Measurements from ENCODE around the gene TMSB10.
"Not testable (repeated sequence)": the region's sequence is repeated elsewhere in the genome, so short reads cannot be mapped to it uniquely, and the experiment has no call there.

The TMSB10 gene

DNA sequence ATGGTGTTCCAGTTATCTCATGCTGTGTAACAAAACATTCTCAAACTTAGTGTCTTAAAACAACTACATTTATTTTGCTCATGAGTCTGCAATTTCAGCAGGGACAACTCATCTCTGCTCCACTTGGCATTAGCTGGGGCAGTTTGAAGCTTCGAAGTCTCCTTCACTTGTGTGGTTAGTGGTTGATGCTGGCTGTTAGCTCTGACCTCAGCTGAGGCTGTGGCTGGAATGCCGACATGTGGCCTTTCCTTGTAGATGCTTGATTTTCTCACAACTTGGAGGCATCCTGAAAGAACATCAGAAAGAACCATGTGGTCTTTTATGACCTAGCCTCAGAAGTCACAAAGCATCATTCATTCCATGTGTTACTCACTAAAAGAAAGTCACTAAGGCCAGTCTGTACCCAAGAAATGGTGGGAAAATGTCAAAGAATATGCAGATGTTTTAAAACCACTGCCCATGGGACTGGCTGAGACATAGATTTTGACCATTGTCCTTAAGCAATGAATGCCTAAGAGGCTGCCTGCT lies 3.8 kb upstream of the TMSB10 start:
- in situ Hi-C loops (cut with MboI; ENCODE audit: low sequenced_read_pairs) = no loop called here

DNA sequence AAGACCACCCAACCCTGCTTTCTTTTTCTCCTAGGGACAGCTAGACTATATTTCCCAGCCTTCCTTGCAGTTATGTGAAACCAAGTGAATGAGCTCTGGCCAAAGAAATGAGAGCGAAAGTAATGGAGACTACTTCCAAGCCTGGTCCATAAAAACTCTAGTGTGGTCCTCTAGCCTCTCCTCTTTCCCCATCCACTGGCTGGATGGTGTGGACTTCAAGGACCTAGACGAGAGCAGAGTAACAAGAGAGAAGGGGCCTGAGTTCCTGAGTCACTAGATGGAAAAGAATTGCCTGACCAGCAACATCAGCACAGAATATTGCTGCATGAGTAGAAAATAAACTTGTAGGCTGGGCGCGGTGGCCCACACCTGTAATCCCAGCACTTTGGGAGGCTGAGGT lies 2.9 kb upstream of the TMSB10 start:
- in situ Hi-C loops (cut with MboI; ENCODE audit: low sequenced_read_pairs) = no loop called here

DNA sequence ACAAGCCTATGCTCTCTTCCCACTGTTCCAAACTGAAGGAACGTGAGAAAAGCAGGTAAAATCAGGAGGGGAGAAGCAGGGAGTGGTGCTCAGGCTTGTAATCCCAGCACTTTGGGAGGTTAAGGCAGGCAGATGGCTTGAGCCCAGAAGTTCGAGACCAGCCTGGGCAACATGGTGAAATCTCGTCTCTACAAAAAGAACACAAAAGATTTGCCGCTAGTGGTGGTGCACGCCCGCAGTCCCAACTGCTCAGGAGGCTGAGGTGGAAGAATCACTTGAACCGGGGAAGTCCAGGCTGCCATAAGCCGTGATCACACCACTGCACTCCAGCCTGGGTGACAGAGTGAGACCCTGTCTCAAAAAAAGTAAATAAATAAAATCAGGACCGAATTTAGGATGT lies 1.3 kb upstream of the TMSB10 start:
- in situ Hi-C loops (cut with MboI; ENCODE audit: low sequenced_read_pairs) = no loop called here

DNA sequence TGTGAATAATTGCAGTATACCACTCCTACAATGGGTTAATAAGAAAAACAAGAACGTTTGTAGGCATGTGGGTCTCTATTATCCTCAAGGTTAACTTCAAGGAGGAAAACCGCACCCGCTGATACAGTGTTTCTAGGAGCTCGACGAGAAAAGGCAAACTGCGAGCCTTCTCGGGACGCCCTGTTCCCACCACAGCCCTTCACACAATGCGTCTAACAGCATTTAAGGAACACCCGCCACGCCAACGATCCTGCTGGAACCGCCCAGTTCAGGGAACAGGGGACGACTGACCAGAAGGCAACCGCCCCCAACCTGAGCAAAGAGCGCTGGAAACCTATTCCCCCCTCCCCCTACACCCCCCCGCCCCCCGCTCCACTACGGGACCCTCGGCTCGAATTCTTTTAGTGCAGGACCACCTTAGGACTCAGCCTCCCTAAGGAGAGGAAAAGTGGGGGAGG lies 710 bp upstream of the TMSB10 start:
- in situ Hi-C loops (cut with MboI; ENCODE audit: low sequenced_read_pairs) = no loop called here

DNA sequence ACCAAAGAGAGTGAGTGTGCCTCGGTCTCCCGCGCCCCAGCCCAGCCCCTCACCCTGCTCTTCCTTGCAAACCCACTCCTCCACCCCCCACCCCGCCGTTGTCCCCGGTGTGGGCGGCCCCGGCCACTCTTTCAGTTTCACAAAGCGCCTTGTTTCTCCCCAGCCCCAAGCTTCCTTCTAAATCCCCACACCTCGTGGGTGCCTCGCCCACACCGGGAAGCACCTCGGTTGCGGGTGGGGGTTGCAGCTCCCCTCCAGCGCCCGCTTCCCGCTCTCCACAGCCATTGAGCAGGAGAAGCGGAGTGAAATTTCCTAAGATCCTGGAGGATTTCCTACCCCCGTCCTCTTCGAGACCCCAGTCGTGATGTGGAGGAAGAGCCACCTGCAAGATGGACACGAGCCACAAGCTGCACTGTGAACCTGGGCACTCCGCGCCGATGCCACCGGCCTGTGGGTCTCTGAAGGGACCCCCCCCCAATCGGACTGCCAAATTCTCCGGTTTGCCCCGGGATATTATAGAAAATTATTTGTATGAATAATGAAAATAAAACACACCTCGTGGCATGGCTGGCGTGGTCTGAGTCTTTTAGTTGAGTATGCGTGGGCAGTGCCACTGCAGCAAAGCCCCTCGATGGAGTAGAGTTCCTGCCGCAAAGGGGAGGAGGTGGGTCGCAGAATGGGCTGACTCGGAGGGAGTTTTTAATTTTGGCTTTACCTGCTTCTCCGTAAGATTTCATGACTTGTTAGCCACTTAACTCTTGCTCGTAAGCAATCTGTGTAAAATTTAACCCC lies 848 bp downstream of the TMSB10 start:
- in situ Hi-C loops (cut with MboI; ENCODE audit: low sequenced_read_pairs) = no loop called here

DNA sequence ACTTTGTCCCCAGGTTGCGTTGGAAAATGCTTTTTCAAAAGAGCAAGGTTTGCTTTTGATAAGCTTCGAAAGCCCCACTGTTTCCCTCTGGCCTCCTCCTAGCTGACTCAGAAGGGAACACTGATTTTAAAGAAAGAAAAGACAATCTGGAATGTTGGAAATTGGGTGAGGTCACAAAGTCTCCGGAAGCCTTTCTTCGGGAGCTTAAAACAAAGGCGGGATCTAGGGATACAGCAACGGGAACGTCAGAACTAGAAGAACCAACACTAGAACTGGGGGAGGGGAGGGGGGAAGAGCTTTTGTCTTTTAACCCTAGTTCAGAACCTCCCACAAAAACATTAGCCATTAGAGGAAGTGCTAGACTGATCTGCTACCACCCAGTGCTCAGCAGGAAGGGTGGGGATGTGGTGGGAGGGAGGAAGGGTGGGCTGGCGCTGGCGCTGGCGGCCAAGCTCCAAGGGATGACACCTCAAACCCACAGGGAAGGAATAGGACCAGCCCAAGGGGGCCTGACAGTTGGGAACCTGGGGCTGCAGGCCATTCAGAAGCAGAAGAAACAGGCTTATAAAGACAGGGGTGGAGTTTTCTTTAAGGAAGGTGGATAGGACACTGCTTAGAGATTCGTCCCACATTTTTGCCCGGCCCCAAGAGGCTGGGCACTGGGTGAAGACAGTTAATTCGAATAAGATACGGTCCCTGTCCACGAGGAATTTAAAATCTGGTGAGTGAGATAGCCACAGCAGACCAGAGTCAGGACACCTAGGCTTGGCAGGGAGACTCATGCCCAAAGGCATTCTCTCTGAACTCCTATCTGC lies 1.7 kb downstream of the TMSB10 start:
- in situ Hi-C loops (cut with MboI; ENCODE audit: low sequenced_read_pairs) = no loop called here

DNA sequence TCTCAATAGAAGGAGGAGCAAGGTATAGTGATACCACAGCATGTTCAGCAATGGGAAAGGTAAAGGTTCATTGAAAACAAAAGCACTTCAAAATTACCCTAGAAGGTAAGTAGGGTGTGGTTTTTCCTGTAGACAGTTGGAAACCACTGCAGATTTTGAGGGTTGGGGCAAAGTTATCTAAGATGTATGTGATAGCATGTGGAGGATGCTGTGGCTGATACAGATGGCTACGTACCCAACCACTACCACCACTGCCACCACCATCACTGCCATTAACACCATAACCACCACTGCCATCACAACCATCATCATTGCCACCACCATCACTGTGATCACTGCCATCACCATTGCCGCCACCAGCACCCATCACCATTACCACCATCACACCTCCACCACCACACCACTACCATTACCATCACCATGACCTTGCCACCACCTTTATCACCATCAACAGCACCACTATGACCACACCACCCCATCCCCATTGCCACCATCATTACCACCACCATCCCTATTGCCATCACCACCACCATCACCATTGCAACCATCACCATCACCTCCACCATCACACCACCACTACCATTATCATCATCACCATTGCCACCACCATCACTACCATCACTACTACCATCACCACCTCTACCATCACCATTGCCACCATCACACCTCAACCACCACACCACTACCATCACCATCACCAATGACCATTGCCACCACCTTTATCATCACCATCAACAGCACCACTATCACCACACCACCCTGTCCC lies 3.7 kb downstream of the TMSB10 start:
- in situ Hi-C loops (cut with MboI; ENCODE audit: low sequenced_read_pairs) = no loop called here

DNA sequence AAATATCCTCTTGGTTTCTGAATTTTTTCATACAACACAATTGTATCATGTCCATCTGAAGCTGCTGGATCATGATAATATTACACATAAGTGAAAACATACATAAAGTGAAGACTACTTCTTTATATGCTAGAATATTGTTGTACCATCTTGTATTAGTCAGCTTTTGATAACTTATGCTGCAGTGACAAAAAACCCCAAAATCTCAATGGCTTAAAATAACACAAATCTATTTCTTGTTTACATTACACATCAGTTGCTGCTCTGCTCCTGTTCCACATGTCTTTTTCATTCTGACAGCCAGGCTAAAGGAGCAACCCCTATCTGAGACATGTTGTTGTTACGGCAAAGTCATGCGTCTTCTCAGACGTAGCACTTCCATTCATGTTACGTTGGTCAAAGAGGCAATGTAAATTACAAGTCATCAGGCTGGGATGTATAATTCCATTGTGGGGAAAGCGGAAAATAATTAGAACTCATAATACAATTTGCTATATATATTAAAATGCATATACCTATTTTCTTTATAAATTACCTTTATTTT lies 5.8 kb downstream of the TMSB10 start:
- in situ Hi-C loops (cut with MboI; ENCODE audit: low sequenced_read_pairs) = no loop called here

DNA sequence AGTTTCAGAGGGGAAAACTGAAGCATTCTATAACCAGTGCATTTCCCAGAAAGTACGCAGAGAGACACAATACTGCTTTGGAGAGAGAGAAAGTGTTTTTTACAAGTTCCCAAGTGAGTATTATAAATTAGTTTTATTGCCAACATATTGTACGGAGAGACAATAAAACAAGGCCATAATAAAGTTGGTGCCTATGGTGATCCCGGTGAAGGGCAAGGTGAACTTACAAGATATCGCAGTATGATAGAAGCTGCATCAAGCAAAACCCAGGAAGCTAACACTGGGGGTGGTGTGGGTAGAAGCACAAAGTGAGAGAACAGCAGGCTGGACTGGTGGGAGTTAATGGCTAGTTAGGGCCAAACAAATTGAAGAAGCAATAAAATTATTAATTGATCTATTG lies 7.5 kb downstream of the TMSB10 start:
- in situ Hi-C loops (cut with MboI; ENCODE audit: low sequenced_read_pairs) = no loop called here

DNA sequence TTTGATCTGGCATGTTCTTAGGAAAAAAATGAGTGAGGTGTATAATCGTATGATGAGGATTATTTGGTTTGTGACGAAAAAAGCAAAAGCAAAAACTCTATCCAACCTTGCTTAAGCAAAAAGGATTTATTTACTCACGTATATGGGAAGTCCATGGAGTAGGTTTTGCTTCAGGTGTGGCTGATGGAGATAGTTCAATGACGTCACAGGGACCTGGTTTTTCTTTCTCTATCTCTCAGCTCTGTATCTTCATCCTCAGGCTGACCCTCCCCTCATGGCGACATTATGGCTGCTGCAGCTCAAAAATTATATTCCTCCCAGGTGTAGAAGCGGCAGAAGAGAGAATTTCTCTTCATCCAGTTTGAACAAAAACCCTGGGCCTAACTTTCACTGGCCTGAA lies 8.9 kb downstream of the TMSB10 start:
- in situ Hi-C loops (cut with MboI; ENCODE audit: low sequenced_read_pairs) = no loop called here

DNA sequence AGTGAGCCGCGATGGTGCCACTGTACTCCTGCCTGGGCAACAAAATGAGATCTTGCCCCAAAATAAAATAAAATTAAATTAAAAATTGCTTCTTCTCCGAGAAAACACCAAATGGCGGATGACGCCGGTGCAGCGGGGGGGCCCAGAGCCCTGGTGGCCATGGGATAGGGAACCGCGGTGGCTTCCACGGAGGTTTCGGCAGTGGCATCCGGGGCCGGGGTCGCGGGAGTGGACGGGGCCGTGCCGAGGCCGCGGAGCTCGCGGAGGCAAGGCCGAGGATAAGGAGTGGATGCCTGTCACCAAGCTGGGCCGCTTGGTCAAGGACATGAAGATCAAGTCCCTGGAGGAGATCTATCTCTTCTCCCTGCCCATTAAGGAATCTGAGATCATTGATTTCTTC lies 10.2 kb downstream of the TMSB10 start:
- in situ Hi-C loops (cut with MboI; ENCODE audit: low sequenced_read_pairs) = not testable (repeated sequence)

DNA sequence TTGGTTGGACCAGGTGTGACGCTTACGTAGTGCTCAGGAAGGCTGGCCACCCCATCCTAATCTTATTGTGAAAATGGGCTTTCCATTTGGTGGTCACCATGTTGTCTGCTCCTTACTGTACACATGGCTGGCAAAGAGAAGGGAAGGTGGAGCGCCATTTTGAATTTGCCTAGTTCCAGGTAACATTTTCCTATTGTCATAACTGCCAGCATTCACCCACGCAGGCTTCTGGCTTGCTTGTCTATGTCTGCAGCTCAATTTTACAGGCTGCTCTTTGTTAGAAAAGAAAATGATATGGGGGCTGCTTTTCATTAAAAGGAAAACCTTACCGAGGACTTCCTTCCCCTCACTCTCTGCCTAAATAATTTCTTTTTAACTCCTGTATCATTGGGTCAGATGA lies 12.4 kb downstream of the TMSB10 start:
- in situ Hi-C loops (cut with MboI; ENCODE audit: low sequenced_read_pairs) = not testable (repeated sequence)

DNA sequence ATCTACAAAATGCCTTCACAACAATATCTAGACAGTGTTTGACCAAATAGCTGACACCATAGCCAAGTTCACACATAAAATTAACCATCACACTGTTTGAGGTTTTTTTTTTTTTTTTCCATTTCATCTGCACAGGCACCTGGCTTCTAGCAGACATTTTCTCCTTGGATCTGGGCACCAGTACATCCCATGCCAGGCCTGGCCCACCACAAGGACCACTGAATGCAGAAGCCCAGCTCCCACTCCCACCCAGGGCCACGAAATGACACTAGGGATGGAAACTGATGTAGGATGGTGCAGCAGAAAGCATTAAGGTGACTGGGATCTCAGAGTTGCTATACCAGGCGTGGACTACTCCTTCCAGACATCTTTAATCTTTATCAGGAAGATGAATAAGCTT lies 13.0 kb downstream of the TMSB10 start:
- in situ Hi-C loops (cut with MboI; ENCODE audit: low sequenced_read_pairs) = no loop called here

DNA sequence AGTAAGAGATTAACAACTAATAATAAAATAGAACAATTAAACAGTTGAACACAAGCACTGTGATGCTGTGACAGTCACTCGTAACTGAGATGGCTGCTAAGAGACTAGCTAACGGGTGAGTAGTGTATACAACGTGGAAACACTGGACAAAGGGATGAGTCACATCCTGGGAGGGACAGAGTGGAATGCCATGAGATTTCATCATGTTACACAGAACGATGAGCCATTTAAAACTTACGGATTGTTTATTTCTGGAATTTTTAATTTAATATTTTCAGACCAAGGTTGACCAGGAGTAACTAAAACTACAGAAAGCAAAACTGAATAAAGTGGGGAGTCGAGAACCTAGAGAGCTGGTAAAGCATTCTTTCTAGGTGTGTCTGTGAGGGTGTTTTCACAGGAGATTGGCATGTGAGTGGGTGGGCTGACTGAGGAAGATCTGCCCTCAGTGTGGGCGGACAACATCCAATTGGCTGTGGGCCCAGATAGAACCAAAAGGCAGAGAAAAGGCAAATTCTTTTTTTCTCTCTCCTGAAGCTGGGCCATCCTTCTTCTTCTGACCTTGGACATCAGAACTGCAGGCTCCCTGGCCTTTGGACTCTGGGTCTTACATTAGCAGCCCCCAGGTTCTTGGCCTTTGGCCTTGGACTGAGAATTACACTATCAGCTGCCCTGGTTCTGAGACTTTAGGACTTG lies 14.6 kb downstream of the TMSB10 start:
- in situ Hi-C loops (cut with MboI; ENCODE audit: low sequenced_read_pairs) = no loop called here

DNA sequence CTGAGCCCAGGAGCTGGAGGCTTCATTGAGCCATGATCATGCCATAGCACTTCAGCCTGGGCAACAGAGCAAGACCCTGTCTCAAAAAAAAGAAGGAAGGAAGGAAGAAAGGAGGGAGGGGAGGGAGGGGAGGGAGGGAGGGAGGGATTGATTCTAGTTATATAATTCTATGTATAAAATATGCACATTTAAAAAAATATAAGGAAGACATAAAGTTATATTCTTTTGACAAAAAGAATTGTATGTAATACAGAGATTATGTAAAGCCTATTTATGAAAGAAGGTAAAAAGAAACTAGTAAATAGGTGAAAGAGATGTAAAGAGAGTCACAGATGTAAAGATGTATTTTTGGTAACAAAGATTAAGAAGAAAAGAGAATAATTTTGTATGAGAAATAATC lies 17.6 kb downstream of the TMSB10 start:
- in situ Hi-C loops (cut with MboI; ENCODE audit: low sequenced_read_pairs) = no loop called here

DNA sequence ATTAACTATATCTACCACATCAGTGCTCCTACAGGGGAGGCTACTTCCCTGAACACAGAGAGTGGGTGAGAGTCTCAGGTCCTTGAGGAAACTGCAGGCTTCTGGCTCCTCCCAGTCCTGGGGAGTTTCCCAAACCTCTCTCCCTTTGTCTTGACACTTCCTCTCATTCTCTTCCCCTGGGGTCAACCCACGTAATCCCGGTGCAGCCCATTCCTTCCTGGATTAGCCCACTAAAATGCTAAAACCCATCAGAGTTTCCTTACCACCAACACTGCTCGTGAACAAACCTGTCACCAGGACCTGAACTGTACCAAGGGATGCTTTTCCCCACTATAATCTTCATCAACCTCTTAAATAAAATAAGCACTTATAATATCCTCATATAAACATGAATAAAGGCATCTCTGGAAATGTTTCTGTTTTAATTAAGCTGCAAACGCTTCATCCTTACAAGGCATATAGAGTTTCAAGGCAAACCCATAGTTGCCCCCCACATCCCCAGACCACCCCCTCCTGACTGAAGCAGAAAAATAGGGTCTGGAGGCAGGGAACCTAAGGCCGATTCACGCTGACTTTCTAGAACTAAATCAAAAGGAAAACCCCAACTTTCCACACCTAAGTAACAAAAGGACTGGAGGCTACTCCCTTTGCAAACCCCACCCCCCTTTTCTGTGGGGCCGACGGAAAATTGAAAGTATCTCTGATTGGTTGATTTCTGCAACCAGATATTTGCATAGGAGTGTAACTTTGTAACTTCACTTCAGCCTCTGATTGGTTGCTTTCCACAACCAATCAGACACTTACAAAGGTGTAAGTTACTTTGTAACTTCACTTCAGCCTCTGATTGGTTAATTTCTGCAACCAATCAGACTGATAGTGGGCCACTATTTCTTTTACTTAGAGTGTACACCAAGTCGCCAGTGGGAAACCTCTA lies 19.0 kb downstream of the TMSB10 start:
- in situ Hi-C loops (cut with MboI; ENCODE audit: low sequenced_read_pairs) = no loop called here

DNA sequence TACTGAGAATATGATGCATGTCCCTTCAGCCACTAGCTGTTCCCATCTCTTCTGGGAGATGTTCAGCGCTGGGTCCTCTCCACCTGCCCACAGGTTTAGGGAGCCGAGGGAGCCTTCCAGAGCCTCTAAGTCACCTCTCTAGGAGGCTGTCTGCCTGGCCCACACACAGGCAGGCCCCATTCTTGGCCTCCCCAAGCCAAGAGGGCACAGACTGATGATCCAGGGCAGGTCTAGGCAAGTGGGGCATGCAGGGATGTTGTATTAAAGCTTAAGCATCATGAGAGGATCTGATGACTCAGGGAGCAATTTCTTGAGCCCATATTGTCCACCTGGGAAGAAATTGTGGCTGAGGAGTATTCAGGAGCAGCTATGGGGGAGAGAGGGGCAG lies 19.9 kb downstream of the TMSB10 start:
- in situ Hi-C loops (cut with MboI; ENCODE audit: low sequenced_read_pairs) = no loop called here

DNA sequence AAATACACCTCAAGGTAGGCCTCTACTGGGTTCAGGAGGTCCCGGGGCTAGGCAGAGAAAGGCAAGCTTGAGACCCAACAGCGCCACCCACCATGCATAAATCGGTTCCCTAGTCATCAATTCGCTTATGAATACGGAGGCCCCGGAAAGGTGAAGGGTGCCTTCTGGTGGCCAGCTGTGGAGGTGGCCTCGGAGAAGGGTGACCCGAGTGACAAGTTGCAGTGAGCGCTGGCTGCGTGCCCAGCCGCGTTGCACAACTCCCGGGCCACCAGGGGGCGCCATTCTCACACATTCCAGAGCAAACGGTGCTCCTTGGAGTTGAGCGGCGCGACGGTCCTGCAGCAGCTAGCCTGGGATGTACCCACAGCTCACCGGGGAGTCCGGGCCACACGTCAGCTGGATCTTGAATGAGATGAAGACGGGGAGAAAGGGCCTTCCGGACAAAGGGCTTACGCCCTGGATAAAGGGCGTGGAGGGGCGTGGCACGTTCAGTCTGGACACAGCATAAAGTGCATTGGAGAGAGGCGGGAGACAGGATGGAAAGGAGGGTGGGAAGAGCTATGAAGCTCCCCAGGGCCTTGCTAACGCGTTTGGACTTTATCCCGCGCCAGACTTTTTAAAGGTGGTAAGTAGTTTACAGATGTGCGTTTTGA lies 20.4 kb downstream of the TMSB10 start:
- in situ Hi-C loops (cut with MboI; ENCODE audit: low sequenced_read_pairs) = no loop called here

DNA sequence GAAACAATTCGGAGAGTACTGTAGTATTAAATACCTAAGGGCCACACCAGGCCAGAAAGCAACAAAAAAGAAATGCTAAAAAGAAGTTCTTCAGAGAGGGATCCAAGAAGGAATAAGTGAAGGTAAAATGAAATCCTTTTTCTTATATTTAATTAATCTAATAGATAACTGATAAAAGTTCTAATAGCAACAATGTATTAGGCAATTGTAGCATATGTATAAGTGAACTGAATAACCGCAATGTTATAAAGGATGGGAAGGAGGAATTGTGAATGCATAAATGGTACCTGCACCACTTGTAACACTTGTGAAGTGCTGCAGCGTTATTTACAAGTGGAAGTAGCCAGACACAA lies 21.8 kb downstream of the TMSB10 start:
- in situ Hi-C loops (cut with MboI; ENCODE audit: low sequenced_read_pairs) = no loop called here

Data from hTERT RPE-1 (cell line).